HG02759 (cell line): ENCODE data around the gene ICAM3.
"Not testable (repeated sequence)": the region's sequence is repeated elsewhere in the genome, so short reads cannot be mapped to it uniquely, and the experiment has no call there.

Experiments used
- ATAC-seq: cut with Tn5 transposase; IDR thresholded peaks from one replicate; pipeline ENCODE4 v1.9.1; 2021; ENCODE audit warnings: mild to moderate bottlenecking, moderate library complexity; ENCODE audit not compliant: unreplicated experiment

Gene ICAM3

GRCh38 chr19:10346509-10346908 lies 7.1 kb upstream of the ICAM3 start:
- ATAC-seq, result no peak

GRCh38 chr19:10344780-10345179 lies 5.4 kb upstream of the ICAM3 start:
- ATAC-seq, result no peak

- no peak for ATAC-seq
Measured at GRCh38 chr19:10343495-10343894, 4.1 kb upstream of the ICAM3 start.

GRCh38 chr19:10339977-10340376 lies 553 bp upstream of the ICAM3 start:
- ATAC-seq, result no peak

- no peak for ATAC-seq
Measured at GRCh38 chr19:10338940-10339339, 484 bp downstream of the ICAM3 start.

- ATAC-seq, result not testable (repeated sequence)
Measured at GRCh38 chr19:10336725-10337124, 2.7 kb downstream of the ICAM3 start.

- no peak for ATAC-seq
Measured at GRCh38 chr19:10335352-10335985, 4.0 kb downstream of the ICAM3 start.

GRCh38 chr19:10334588-10335351 lies 4.7 kb downstream of the ICAM3 start:
- no peak for ATAC-seq

- no peak for ATAC-seq
Measured at GRCh38 chr19:10333758-10334587, 5.5 kb downstream of the ICAM3 start.

- peak; percentile 91 for ATAC-seq
Measured at GRCh38 chr19:10332965-10333757, 6.3 kb downstream of the ICAM3 start, which contains the start of gene RAVER1. Gene RAVER1, minus strand, starts transcription at chr19:10333529. Its CDS starts 22 bp downstream, at chr19:10333507.

- no peak for ATAC-seq
Measured at GRCh38 chr19:10332158-10332964, 7.1 kb downstream of the ICAM3 start.

GRCh38 chr19:10329555-10329954 lies 9.9 kb downstream of the ICAM3 start:
- ATAC-seq, result no peak

GRCh38 chr19:10328558-10329429 lies 10.6 kb downstream of the ICAM3 start:
- ATAC-seq, result no peak

GRCh38 chr19:10327793-10328192 lies 11.6 kb downstream of the ICAM3 start:
- ATAC-seq, result no peak

- ATAC-seq, result no peak
Measured at GRCh38 chr19:10325732-10326131, 13.7 kb downstream of the ICAM3 start.

- ATAC-seq, result no peak
Measured at GRCh38 chr19:10321874-10322835, 17.3 kb downstream of the ICAM3 start.

- ATAC-seq, result no peak
Measured at GRCh38 chr19:10321417-10321797, 18.0 kb downstream of the ICAM3 start.
